Tibial artery (tissue), 4 donors: ENCODE data around the gene GCDH.

ENCODE experiments used
- DNase-seq, 2 donors: peaks; one replicate each; pipeline ENCODE4 v3.0.0-alpha.2; 2019
- H3K27ac ChIP-seq, 2 donors: fragments of 200-600 bp; sonication (generic) in 1 of 2; 1 replicate in 1 of 2; 2 replicates in 1 of 2; pipeline ENCODE4 v1.5.1; 2018 to 2019; ENCODE audit warnings: mild to moderate bottlenecking in 1 of 2
- H3K27me3 ChIP-seq, 2 donors: fragments of 200-600 bp; sonication (generic) in 1 of 2; one replicate each; pipeline versions ENCODE4 v1.5.1 to v1.6.0; 2016 to 2019
- H3K36me3 ChIP-seq, 3 donors: fragments of 200-600 bp; sonication (generic) in 2 of 3; one replicate each; pipeline ENCODE4 v1.5.1; 2016 to 2019; ENCODE audit warnings: mild to moderate bottlenecking in 2 of 3
- H3K4me1 ChIP-seq, 4 donors: fragments of 200-600 bp; sonication (generic) in 2 of 4; 1 replicate in 3 of 4; 2 replicates in 1 of 4; pipeline ENCODE4 v1.5.1; 2016 to 2019
- H3K4me3 ChIP-seq, 2 donors: fragments of 200-600 bp; sonication (generic) in 1 of 2; 1 replicate in 1 of 2; 2 replicates in 1 of 2; pipeline ENCODE4 v1.5.1; 2018 to 2019; ENCODE audit warnings: mild to moderate bottlenecking in 2 of 2
- H3K9me3 ChIP-seq, 3 donors: fragments of 200-600 bp; sonication (generic) in 1 of 3; one replicate each; pipeline ENCODE4 v1.5.1; 2016 to 2019
- CTCF ChIP-seq, 2 experiments: fragments of 200-600 bp in 1 of 2; fragments of 450-650 bp in 1 of 2; IDR thresholded peaks; one replicate each; pipeline ENCODE4 v1.5.1; 2017 to 2019; ENCODE audit warnings: antibody characterized with exemption in 2 of 2, mild to moderate bottlenecking in 1 of 2, moderate library complexity in 1 of 2
- intact Hi-C: fragments of 100-400 bp; cut with DNase I; formaldehyde crosslinking; loops from one replicate; pipeline ENCODE4 v1.15.0; 2023; ENCODE audit warnings: low total_unique reads

The GCDH gene

DNA sequence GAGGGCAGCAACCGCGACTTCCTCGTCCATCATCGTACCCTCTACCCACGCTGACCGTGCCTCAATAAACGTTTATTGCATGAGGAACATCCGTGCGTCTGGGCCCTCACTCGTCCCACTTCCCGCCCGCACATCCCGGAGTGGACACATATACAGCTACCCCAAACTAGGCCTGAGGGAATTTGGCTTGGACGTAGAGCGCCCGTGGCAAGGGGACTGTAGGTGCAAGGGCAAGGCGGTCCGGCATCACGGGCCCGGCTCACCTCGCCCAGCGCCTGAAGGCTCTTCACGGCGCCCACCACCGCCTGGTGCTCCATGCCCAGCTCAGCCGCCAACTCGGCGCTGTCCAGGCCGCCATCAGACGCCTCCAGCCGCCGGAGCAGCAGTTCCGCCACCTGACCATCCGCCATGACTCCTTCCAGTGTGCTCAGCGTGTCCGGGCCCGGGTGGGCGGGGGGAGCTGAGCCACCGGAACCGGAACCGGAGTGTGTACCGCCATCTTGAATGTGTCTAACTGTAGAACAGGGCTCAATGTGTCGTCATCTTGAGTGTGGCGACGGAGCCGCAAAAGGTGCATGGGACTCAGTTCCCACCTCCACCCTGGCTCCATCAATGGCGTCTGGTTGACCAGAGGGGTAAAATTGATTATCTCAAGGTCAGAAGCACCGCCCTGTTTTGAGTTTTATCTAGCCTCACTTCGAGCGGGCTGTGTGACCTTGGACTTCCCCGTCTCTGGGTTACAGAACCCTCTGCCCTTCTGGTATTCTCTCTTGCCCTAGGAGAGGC is 42.5 kb downstream of the GCDH start, which contains the start of gene FARSA:
TSS of gene FARSA (minus strand) at position 425 of the 786 bp plus-strand sequence. CDS start at position 410, 15 bp downstream.
- TF ChIP-seq CTCF (IDR thresholded peaks at IDR 0.05) = no peak
- Histone ChIP-seq H3K36me3 (peaks cover 16 to 26% (median 21%) of the 10 kb centered on the region in 3 donors), H3K4me3 (peak within 1 kb of the TSS; percentile 91 to 99), H3K9me3 (no peaks in the 10 kb centered on the region), H3K27me3 (no peaks in the 10 kb centered on the region), H3K4me1 (peaks cover 0 to 28% (median 25%) of the 10 kb centered on the region in 4 donors), H3K27ac (peak within 1 kb of the TSS; percentile 85 to 86)
- intact Hi-C loops = no loop called here
- peak; percentile 93 to 96 for DNase-seq

GRCh38 chr19:12935071-12935470 is 44.1 kb downstream of the GCDH start:
- Histone ChIP-seq H3K4me3 (no peak overlapping the region), H3K36me3 (peaks cover 5 to 14% (median 9%) of the 10 kb centered on the region in 3 donors), H3K4me1 (peaks cover 0 to 36% (median 33%) of the 10 kb centered on the region in 4 donors), H3K27ac (no peak overlapping the region), H3K27me3 (no peaks in the 10 kb centered on the region), H3K9me3 (no peaks in the 10 kb centered on the region)
- TF ChIP-seq CTCF (IDR thresholded peaks at IDR 0.05) = no peak
- intact Hi-C loops = no loop called here
- DNase-seq = no peak

DNA sequence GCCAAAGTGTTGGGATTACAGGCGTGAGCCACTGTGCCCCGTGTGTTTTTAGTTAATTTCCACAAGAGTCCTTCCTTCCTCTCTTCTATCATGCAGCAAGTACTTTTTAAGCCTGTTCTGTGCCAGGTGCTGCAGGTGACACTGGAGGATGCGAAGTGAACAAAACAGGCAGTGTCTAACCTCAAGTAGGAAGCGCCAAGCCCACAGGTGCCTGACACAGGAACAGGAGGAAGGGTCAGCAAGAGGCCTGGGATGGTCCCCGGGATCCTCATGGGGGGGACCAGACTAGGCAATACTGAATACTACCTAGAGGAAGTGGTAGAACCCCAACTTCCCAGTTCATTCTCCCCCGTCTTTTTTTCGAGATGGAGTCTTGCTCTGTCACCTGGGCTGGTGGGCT is 45.6 kb downstream of the GCDH start:
- Histone ChIP-seq H3K9me3 (no peaks in the 10 kb centered on the region), H3K27ac (no peak overlapping the region), H3K27me3 (no peaks in the 10 kb centered on the region), H3K4me3 (no peak overlapping the region), H3K36me3 (peaks cover 17 to 19% (median 19%) of the 10 kb centered on the region in 3 donors), H3K4me1 (peaks cover 0 to 50% (median 43%) of the 10 kb centered on the region in 4 donors)
- no peak for DNase-seq
- intact Hi-C loops = no loop called here
- no peak for TF ChIP-seq CTCF (IDR thresholded peaks at IDR 0.05)

- Histone ChIP-seq H3K4me3 (peak overlapping the region; percentile 91), H3K36me3 (peaks cover 24 to 26% (median 25%) of the 10 kb centered on the region in 3 donors), H3K27ac (peak overlapping the region; percentile 42 to 64), H3K4me1 (peaks cover 0 to 49% (median 41%) of the 10 kb centered on the region in 4 donors), H3K9me3 (no peaks in the 10 kb centered on the region), H3K27me3 (no peaks in the 10 kb centered on the region)
- intact Hi-C loops = no loop called here
- no peak for TF ChIP-seq CTCF (IDR thresholded peaks at IDR 0.05)
- DNase-seq = peak in 1 of 2 donors; percentile 57
These were observed 46.4 kb downstream of the GCDH start for GRCh38 chr19:12937093-12937926.

DNA sequence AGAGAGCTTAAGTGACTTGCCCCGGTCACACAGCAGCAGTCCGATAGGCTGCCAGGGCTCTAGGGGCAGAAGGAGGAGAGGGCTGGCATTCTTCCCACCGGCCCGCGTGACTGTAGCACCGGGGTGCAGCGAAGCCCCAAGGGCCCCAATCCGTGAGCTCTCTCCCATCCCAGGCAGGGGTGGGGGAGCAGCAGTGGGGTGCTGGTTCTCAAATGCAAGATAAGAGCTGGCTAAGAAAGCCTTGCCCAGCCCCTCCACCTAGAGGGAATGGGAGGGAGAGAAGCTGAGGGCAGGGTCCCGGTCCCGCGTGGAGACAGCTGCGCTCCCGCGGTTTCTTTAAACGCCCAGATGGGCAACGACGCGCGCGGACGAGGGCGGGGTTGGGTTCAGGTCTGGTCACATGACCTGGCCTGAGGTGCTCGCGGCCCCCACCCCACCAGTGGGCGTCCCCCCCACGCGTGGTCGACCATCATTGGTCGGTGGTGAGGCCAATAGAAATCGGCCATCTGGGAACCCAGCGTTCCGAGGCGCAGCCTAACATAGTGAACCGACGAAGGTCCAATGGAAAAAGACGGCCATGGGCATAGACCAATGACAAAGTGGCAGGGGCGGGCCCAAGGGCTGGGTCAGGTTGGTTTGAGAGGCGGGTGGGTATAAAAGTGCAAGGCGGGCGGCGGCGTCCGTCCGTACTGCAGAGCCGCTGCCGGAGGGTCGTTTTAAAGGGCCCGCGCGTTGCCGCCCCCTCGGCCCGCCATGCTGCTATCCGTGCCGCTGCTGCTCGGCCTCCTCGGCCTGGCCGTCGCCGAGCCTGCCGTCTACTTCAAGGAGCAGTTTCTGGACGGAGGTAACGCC is 47.2 kb downstream of the GCDH start, which contains the start of gene CALR:
TSS of gene CALR (plus strand) at position 683 of the 852 bp plus-strand sequence. CDS start at position 754, 71 bp downstream.
- Histone ChIP-seq H3K36me3 (peaks cover 29 to 34% (median 31%) of the 10 kb centered on the region in 3 donors), H3K4me3 (peak within 1 kb of the TSS; percentile 91), H3K9me3 (no peaks in the 10 kb centered on the region), H3K4me1 (peaks cover 0 to 45% (median 35%) of the 10 kb centered on the region in 4 donors), H3K27me3 (no peaks in the 10 kb centered on the region), H3K27ac (peak within 1 kb of the TSS; percentile 92 to 93)
- intact Hi-C loops = no loop called here
- TF ChIP-seq CTCF (IDR thresholded peaks at IDR 0.05) = no peak
- peak; percentile 100 for DNase-seq
